Measurements from ENCODE around the gene EEF2KMT.

- TF ChIP-seq POLR2AphosphoS5 (IDR thresholded peaks at IDR 0.05; ENCODE audit: low read depth, low read length) (no peak), REST (IDR thresholded peaks at IDR 0.05; ENCODE audit: insufficient read depth in 1 of 2, low read depth in 2 of 2, low read length in 2 of 2) (no peak), TAF1 (IDR thresholded peaks at IDR 0.05; ENCODE audit: borderline replicate concordance, insufficient read depth, low read length) (no peak), SIN3A (IDR thresholded peaks at IDR 0.05; ENCODE audit: borderline replicate concordance, insufficient read depth, low read length) (no peak), FOXP2 (optimal IDR thresholded peaks at IDR 0.05; ENCODE audit: borderline replicate concordance, extremely low read depth, extremely low read length, insufficient read depth) (no peak)
Observed at GRCh38 chr16:5054876-5055865, 42.4 kb downstream of the EEF2KMT start.

All from PFSK-1 (cell line).